ENCODE measurements around the gene THOC6. TPM values are rescaled to one million over a fixed set of nuclear protein-coding genes. Genes with fewer than 3 reads are reported as not detected.

The THOC6 gene
- total RNA-seq, 1 donor from 2014 or later, result 22.6 TPM

- Histone ChIP-seq H3K4me1 (peaks cover 9% of the 10 kb centered on the region), H3K27me3 (no peaks in the 10 kb centered on the region), H3K36me3 (no peaks in the 10 kb centered on the region), H3K4me3 (no peak overlapping the region), H3K9me3 (no peaks in the 10 kb centered on the region), H3K27ac (no peak overlapping the region)
- DNase-seq (ENCODE audit: extremely low spot score in 2 of 2), result no peak
- no peak for TF ChIP-seq POLR2A (IDR thresholded peaks at IDR 0.05)
- TF ChIP-seq CTCF (IDR thresholded peaks at IDR 0.05), result no peak
- no peak for TF ChIP-seq POLR2AphosphoS5 (IDR thresholded peaks at IDR 0.05; ENCODE audit: insufficient read depth in 1 of 2, low read depth in 1 of 2)
- intact Hi-C loops (cut with DNase I), result no loop called here
Observed at GRCh38 chr16:2990891-2991290, 32.9 kb upstream of the THOC6 start.

DNA sequence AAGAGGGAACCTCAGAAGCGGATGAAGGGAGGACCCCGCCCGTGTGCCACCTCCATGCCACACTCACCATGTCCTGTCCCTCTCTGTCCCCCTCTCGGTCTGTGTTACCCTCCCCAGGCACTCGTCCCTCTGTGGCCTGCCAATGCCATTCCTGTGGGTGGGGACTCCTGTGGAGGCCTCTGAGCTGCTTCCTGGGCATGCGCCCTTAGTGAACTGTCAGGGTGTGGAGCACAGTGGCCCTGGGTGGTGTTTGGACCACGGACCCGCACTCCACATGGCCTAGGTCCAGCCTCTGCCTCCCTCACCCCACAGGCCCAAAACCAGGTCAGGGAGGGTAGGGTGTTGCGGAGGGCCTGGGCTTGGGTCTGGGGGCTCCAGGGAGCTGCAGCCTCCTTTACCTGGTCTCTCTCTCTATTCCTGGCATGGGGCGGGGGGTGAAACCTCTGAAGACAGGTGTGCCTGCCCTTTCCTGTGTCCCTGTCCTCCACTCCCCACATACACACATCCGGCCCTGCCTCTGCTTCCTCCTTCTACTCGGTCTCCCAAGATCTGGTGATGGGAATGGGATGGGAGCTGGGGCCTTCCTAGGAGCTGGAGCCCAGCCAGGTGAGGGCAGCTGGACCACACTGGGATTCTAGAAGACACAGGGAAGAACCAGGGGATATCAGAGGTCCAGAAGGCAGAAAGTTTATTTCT lies 32.1 kb upstream of the THOC6 start:
- no peak for TF ChIP-seq CTCF (IDR thresholded peaks at IDR 0.05)
- no peak for TF ChIP-seq POLR2A (IDR thresholded peaks at IDR 0.05)
- TF ChIP-seq POLR2AphosphoS5 (IDR thresholded peaks at IDR 0.05; ENCODE audit: insufficient read depth in 1 of 2, low read depth in 1 of 2), result no peak
- no peaks in the 10 kb centered on the region for H3K36me3 ChIP-seq
- no peaks in the 10 kb centered on the region for H3K27me3 ChIP-seq
- intact Hi-C loops (cut with DNase I), result no loop called here
- no peak for DNase-seq (ENCODE audit: extremely low spot score in 2 of 2)
- peaks cover 8% of the 10 kb centered on the region for H3K4me1 ChIP-seq
- no peak overlapping the region for H3K4me3 ChIP-seq
- no peaks in the 10 kb centered on the region for H3K9me3 ChIP-seq
- H3K27ac ChIP-seq, result no peak overlapping the region

- H3K27ac ChIP-seq, result no peak overlapping the region
- intact Hi-C loops (cut with DNase I), result no loop called here
- no peak overlapping the region for H3K4me3 ChIP-seq
- H3K9me3 ChIP-seq, result no peaks in the 10 kb centered on the region
- H3K4me1 ChIP-seq, result peaks cover 8% of the 10 kb centered on the region
- H3K36me3 ChIP-seq, result no peaks in the 10 kb centered on the region
- TF ChIP-seq POLR2A (IDR thresholded peaks at IDR 0.05) (no peak), POLR2AphosphoS5 (IDR thresholded peaks at IDR 0.05; ENCODE audit: insufficient read depth in 1 of 2, low read depth in 1 of 2) (no peak), CTCF (IDR thresholded peaks at IDR 0.05) (no peak)
- no peaks in the 10 kb centered on the region for H3K27me3 ChIP-seq
- no peak for DNase-seq (ENCODE audit: extremely low spot score in 2 of 2)
Observed at GRCh38 chr16:2992383-2993081, 31.3 kb upstream of the THOC6 start.

GRCh38 chr16:2996298-2996697 lies 27.5 kb upstream of the THOC6 start:
- TF ChIP-seq POLR2AphosphoS5 (IDR thresholded peaks at IDR 0.05; ENCODE audit: insufficient read depth in 1 of 2, low read depth in 1 of 2), result no peak
- no peak for TF ChIP-seq CTCF (IDR thresholded peaks at IDR 0.05)
- TF ChIP-seq POLR2A (IDR thresholded peaks at IDR 0.05), result no peak
- H3K36me3 ChIP-seq, result no peaks in the 10 kb centered on the region
- intact Hi-C loops (cut with DNase I), result no loop called here
- H3K4me3 ChIP-seq, result no peak overlapping the region
- DNase-seq (ENCODE audit: extremely low spot score in 2 of 2), result no peak
- H3K27me3 ChIP-seq, result no peaks in the 10 kb centered on the region
- no peak overlapping the region for H3K27ac ChIP-seq
- no peaks in the 10 kb centered on the region for H3K9me3 ChIP-seq
- peaks cover 8% of the 10 kb centered on the region for H3K4me1 ChIP-seq

GRCh38 chr16:2999929-3000328 lies 23.9 kb upstream of the THOC6 start:
- no peak for DNase-seq (ENCODE audit: extremely low spot score in 2 of 2)
- no peak for TF ChIP-seq CTCF (IDR thresholded peaks at IDR 0.05)
- no peak for TF ChIP-seq POLR2AphosphoS5 (IDR thresholded peaks at IDR 0.05; ENCODE audit: insufficient read depth in 1 of 2, low read depth in 1 of 2)
- no peak for TF ChIP-seq POLR2A (IDR thresholded peaks at IDR 0.05)
- Histone ChIP-seq H3K4me3 (no peak overlapping the region), H3K27ac (no peak overlapping the region), H3K27me3 (no peaks in the 10 kb centered on the region), H3K36me3 (no peaks in the 10 kb centered on the region), H3K4me1 (peaks cover 3% of the 10 kb centered on the region), H3K9me3 (no peaks in the 10 kb centered on the region)
- intact Hi-C loops (cut with DNase I), result no loop called here
